GM12875 (cell line): ENCODE data around the gene NDN.
"Not testable (repeated sequence)": the region's sequence is repeated elsewhere in the genome, so short reads cannot be mapped to it uniquely, and the experiment has no call there.

Source experiments
- H3K4me3 ChIP-seq: one replicate; pipeline ENCODE4 v1.5.1; 2011; ENCODE audit warnings: low read depth, low read length, control low read depth
- TF ChIP-seq, protein P1 (sequence below): IDR thresholded peaks from 2 replicates; pipeline ENCODE4 v1.5.1; 2011; ENCODE audit warnings: low read depth, mild to moderate bottlenecking, control low read depth, inconsistent platforms, low read length, moderate library complexity, borderline replicate concordance; ENCODE audit not compliant: insufficient read depth

The NDN gene

DNA sequence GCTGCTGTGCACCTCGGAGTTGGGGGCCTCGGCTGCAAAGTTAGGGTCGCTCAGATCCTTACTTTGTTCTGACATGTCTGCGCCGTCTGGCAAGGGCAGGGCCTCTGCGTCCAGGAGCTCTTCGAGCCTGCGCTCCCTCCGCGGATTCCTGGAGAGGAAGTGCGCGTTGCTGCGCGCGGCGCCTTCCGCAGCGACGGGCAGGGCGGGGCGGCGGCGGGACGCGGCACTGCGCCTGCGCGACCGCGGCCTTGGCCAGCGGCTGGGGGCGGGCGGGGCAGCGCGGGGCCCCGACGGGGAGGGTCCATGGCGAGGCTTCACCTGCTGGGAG, at the start of gene NDN:
TSS of gene NDN (minus strand) at position 163 of the 328 bp plus-strand sequence. CDS start at position 75, 88 bp downstream.
- H3K4me3 ChIP-seq, result no peak within 1 kb of the TSS
- TF ChIP-seq, protein P1, sequence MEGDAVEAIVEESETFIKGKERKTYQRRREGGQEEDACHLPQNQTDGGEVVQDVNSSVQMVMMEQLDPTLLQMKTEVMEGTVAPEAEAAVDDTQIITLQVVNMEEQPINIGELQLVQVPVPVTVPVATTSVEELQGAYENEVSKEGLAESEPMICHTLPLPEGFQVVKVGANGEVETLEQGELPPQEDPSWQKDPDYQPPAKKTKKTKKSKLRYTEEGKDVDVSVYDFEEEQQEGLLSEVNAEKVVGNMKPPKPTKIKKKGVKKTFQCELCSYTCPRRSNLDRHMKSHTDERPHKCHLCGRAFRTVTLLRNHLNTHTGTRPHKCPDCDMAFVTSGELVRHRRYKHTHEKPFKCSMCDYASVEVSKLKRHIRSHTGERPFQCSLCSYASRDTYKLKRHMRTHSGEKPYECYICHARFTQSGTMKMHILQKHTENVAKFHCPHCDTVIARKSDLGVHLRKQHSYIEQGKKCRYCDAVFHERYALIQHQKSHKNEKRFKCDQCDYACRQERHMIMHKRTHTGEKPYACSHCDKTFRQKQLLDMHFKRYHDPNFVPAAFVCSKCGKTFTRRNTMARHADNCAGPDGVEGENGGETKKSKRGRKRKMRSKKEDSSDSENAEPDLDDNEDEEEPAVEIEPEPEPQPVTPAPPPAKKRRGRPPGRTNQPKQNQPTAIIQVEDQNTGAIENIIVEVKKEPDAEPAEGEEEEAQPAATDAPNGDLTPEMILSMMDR, result no peak

DNA sequence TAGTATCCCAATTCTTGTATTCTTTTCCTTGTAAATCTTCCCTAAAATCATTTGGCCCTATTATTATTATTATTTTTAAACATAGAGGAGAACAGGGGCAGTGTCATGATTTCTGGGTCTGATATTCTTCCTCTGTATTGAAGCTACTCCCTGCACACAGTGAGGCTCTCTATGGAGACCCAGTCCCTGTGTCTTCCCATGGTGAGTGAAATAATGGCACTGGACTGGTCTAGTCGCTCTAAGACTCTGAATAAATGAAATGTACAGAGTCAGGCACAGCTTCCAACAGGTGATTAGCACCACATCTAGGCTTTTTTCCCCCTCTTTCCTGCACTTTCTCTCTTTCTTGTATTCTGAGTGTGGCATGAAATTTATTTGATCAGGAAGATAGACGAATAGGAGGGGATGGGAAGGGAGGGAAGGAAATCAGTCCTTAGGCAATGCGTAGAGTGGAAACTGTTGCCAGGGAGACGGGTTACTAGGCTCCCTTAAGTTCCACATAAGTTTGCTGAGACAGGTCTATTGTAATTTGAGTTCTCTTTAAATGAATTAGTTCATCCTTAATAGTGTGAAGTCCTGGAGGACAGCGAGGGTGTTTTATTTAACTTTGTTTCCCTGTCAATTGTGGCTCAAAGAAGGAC, 49.0 kb upstream of the NDN start:
- no peak overlapping the region for H3K4me3 ChIP-seq
- TF ChIP-seq, protein P1, result no peak

DNA sequence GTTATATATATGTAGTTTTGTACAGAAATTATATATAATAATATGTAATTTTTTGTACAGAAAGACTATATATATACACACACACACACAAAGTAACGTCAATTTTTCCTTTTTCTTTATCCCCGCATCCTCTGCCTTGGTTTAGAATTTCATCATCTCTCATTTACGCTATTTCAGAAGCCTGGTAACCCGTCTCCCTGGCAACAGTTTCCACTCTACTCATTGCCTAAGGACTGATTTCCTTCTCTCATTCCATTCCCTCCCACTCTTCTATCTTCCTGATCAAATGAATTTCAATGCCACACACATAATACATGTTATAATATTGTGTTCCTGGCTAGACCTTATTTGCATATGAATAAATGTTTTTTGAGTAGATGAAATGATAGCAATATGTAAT, 47.8 kb upstream of the NDN start:
- no peak overlapping the region for H3K4me3 ChIP-seq

GRCh38 chr15:23713874-23714656, 27.0 kb upstream of the NDN start:
- not testable (repeated sequence) for H3K4me3 ChIP-seq

More for the DNA sequence above, 47.8 kb upstream of the NDN start:
- TF ChIP-seq, protein P1, result no peak

DNA sequence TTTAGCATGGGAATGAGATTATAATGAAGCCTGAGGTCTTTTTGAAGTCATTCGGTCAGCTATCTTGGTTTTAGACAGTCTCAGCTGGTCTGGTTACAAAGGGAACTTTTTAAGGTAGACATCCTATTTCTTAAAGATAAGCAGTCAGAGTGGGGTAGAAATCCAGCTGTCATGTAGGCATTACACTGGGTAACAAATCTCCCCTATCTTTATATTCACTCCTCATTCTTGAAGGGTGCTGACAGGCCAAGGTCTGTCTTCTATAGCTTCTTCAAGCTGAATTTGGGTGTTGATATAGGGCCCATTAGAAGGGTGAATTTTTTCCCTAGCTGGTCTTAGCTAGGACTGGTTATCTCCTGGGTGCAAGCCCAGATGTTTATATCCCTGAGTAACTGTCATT, 21.2 kb upstream of the NDN start:
- TF ChIP-seq, protein P1, result no peak
- H3K4me3 ChIP-seq, result no peak overlapping the region

DNA sequence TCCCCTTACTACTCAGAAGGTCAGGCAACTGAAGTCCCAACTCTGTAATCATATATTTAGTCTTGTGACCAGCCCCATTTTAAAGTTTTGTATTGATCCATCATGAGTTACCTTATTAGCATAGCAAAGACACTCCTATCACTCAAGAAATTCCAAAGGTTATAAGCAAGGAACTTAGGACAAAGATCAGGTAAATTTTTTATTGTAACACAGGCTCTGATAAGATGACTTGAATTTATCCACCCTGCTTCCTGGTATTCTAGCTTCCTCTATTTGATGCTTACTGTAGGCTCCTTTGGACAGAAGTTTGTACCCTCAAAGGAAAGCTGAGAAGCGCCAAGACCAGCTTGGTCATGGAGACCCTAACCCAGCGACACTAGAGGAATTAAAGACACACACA, 8.2 kb upstream of the NDN start:
- TF ChIP-seq, protein P1, result no peak
- H3K4me3 ChIP-seq, result no peak overlapping the region

DNA sequence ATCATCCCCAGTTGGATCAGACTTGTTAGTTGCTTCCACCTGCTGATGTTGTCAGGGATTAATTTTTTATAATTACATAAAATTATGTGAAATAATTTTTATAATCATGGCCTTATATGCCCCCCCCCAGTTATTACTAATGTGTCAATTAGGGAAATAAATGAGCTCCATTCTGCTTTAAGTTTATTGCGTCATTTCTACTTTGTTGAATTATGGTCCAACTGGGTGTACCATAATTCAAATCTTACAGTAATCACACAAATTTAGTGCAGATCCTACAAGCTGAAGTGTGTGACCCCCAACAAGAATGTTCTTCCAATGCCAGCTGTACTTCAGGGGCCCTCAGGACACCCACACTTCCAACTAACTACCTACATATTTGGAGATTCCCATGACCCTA, 7.5 kb upstream of the NDN start:
- no peak overlapping the region for H3K4me3 ChIP-seq
- TF ChIP-seq, protein P1, result no peak
